Measurements from ENCODE around the gene EIF4G3. TPM values are rescaled to one million over a fixed set of nuclear protein-coding genes. Genes with fewer than 3 reads are reported as not detected.
"Not testable (repeated sequence)": the region's sequence is repeated elsewhere in the genome, so short reads cannot be mapped to it uniquely, and the experiment has no call there.

Gene EIF4G3
- total RNA-seq, 2 donors from 2014 or later: 20.8 to 48.8 TPM

- 84 to 88% methylated on average over 8 to 12 of the region's 12 CpGs for WGBS, 2 donors
- ATAC-seq (no peak), DNase-seq (no peak)
- no peaks in the 10 kb centered on the region for H3K27me3 ChIP-seq
- peaks cover 6% of the 10 kb centered on the region for H3K4me1 ChIP-seq
- H3K27ac ChIP-seq: no peak overlapping the region
- no peak overlapping the region for H3K4me3 ChIP-seq
- intact Hi-C loops (cut with DNase I): no loop called here
- H3K36me3 ChIP-seq (replicated peaks in 1 of 2; ENCODE audit: insufficient read depth in 1 of 2, low read depth in 2 of 2): no peaks in the 10 kb centered on the region
- no peak for TF ChIP-seq CTCF (IDR thresholded peaks at IDR 0.05)
- no peak for TF ChIP-seq POLR2A (IDR thresholded peaks at IDR 0.05)
- H3K9me3 ChIP-seq: no peaks in the 10 kb centered on the region
Observed at GRCh38 chr1:21028520-21029145, 148.1 kb downstream of the EIF4G3 start.

- 80 to 90% methylated on average over 1 of the region's 1 CpG for WGBS, 2 donors
- H3K4me3 ChIP-seq: no peak overlapping the region
Observed at GRCh38 chr1:21027805-21028204, 148.9 kb downstream of the EIF4G3 start.

DNA sequence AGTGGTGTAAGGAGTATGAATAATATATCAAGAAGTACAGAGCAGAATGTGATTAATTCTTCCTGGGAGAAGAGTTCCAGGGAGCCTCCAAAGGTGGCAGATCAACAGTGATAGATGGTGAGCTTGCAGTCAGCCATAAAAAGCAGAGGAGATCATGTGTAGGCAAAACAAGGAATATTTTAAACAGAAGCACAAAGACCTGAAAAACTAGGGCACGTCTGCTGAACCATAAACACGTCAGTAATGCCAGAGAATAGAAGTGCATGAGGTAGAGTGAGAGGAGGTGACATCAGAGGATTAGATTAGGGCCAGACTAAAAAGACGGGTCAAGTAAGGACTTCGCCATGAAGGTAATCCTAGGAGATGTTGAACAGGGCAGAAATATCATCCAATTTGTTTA is 151.8 kb downstream of the EIF4G3 start:
- no peak overlapping the region for H3K4me3 ChIP-seq
- intact Hi-C loops (cut with DNase I): no loop called here

More at GRCh38 chr1:21027805-21028204, 148.9 kb downstream of the EIF4G3 start:
- Histone ChIP-seq H3K4me1 (peaks cover 8% of the 10 kb centered on the region), H3K27me3 (no peaks in the 10 kb centered on the region), H3K27ac (no peak overlapping the region), H3K9me3 (no peaks in the 10 kb centered on the region), H3K36me3 (replicated peaks in 1 of 2; ENCODE audit: insufficient read depth in 1 of 2, low read depth in 2 of 2) (no peaks in the 10 kb centered on the region)
- no peak for DNase-seq
- TF ChIP-seq CTCF (IDR thresholded peaks at IDR 0.05): no peak
- TF ChIP-seq POLR2A (IDR thresholded peaks at IDR 0.05): no peak
- intact Hi-C loops (cut with DNase I): no loop called here
- no peak for ATAC-seq

GRCh38 chr1:21024136-21024896 is 152.4 kb downstream of the EIF4G3 start:
- H3K27ac ChIP-seq; H3K4me3 ChIP-seq; DNase-seq; intact Hi-C loops (cut with DNase I); ATAC-seq; H3K9me3 ChIP-seq; H3K36me3 ChIP-seq (replicated peaks in 1 of 2; ENCODE audit: insufficient read depth in 1 of 2, low read depth in 2 of 2); H3K27me3 ChIP-seq: not testable (repeated sequence)
- WGBS, 2 donors: 87 to 89% methylated on average over 6 to 7 of the region's 26 CpGs
- peaks cover 24% of the 10 kb centered on the region for H3K4me1 ChIP-seq

More for the DNA sequence above, 151.8 kb downstream of the EIF4G3 start:
- Histone ChIP-seq H3K4me1 (peaks cover 24% of the 10 kb centered on the region), H3K27me3 (no peaks in the 10 kb centered on the region), H3K9me3 (no peaks in the 10 kb centered on the region), H3K27ac (no peak overlapping the region), H3K36me3 (replicated peaks in 1 of 2; ENCODE audit: insufficient read depth in 1 of 2, low read depth in 2 of 2) (no peaks in the 10 kb centered on the region)
- DNase-seq: no peak
- 90 to 93% methylated on average over 4 of the region's 4 CpGs for WGBS, 2 donors
- ATAC-seq: no peak
- no peak for TF ChIP-seq POLR2A (IDR thresholded peaks at IDR 0.05)
- no peak for TF ChIP-seq CTCF (IDR thresholded peaks at IDR 0.05)

- Histone ChIP-seq H3K4me3 (no peak overlapping the region), H3K36me3 (replicated peaks in 1 of 2; ENCODE audit: insufficient read depth in 1 of 2, low read depth in 2 of 2) (no peaks in the 10 kb centered on the region), H3K27ac (peak overlapping the region; percentile 84 to 91 (median 89)), H3K27me3 (no peaks in the 10 kb centered on the region), H3K4me1 (peaks cover 17% of the 10 kb centered on the region), H3K9me3 (no peaks in the 10 kb centered on the region)
- intact Hi-C loops (cut with DNase I): no loop called here
- WGBS, 2 donors: 32 to 35% methylated on average over 6 of the region's 6 CpGs
- peak; percentile 100 for ATAC-seq
- peak; percentile 61 to 93 (median 78) for DNase-seq
- peak in 2 of 3 donors; percentile 42 to 57 for TF ChIP-seq POLR2A (IDR thresholded peaks at IDR 0.05)
- TF ChIP-seq CTCF (IDR thresholded peaks at IDR 0.05): no peak
Observed at GRCh38 chr1:21022279-21023040, 154.2 kb downstream of the EIF4G3 start.
